ENCODE measurements around the gene TSPAN16.
"Not testable (repeated sequence)": the region's sequence is repeated elsewhere in the genome, so short reads cannot be mapped to it uniquely, and the experiment has no call there.

Gene TSPAN16

GRCh38 chr19:11349171-11349570 lies 53.2 kb downstream of the TSPAN16 start:
- no peak for DNase-seq (ENCODE audit: extremely low read depth, low read depth)
- no peak for TF ChIP-seq CTCF (IDR thresholded peaks at IDR 0.05; ENCODE audit: low read depth, low read length)

- not testable (repeated sequence) for DNase-seq (ENCODE audit: extremely low read depth, low read depth)
These were observed 58.1 kb downstream of the TSPAN16 start for GRCh38 chr19:11354102-11354501.

GRCh38 chr19:11355160-11356073 lies 59.5 kb downstream of the TSPAN16 start, which contains the start of gene PLPPR2:
Gene PLPPR2, plus strand, starts transcription at chr19:11355432. Its CDS starts 2,242 bp downstream, at chr19:11357674.
- DNase-seq (ENCODE audit: extremely low read depth, low read depth), result peak; percentile 63
- no peak for TF ChIP-seq CTCF (IDR thresholded peaks at IDR 0.05; ENCODE audit: low read depth, low read length)

GRCh38 chr19:11356074-11356397 lies 60.1 kb downstream of the TSPAN16 start:
- DNase-seq (ENCODE audit: extremely low read depth, low read depth), result no peak
- TF ChIP-seq CTCF (IDR thresholded peaks at IDR 0.05; ENCODE audit: low read depth, low read length), result no peak

- no peak for DNase-seq (ENCODE audit: extremely low read depth, low read depth)
These were observed 61.0 kb downstream of the TSPAN16 start for GRCh38 chr19:11356676-11357550.

GRCh38 chr19:11359421-11359820 lies 63.5 kb downstream of the TSPAN16 start:
- DNase-seq (ENCODE audit: extremely low read depth, low read depth), result no peak
- TF ChIP-seq CTCF (IDR thresholded peaks at IDR 0.05; ENCODE audit: low read depth, low read length), result no peak

More at GRCh38 chr19:11356676-11357550, 61.0 kb downstream of the TSPAN16 start:
- TF ChIP-seq CTCF (IDR thresholded peaks at IDR 0.05; ENCODE audit: low read depth, low read length), result no peak

- no peak for DNase-seq (ENCODE audit: extremely low read depth, low read depth)
- TF ChIP-seq CTCF (IDR thresholded peaks at IDR 0.05; ENCODE audit: low read depth, low read length), result no peak
These were observed 65.2 kb downstream of the TSPAN16 start for GRCh38 chr19:11361037-11361770.

Measured in AG09319 (cell line).